GM23248 (cell line): ENCODE results near the gene HIF3A. TPM values are rescaled to one million over a fixed set of nuclear protein-coding genes. Genes with fewer than 3 reads are reported as not detected.

Experiments used
- DNase-seq: peaks from one replicate; pipeline ENCODE4 v3.0.0-alpha.2; 2015
- H2AFZ ChIP-seq: fragments of 200-600 bp; sonication (generic); 2 replicates; pipeline ENCODE4 v1.6.1; 2016; ENCODE audit warnings: antibody characterized with exemption
- H3F3A ChIP-seq: fragments of 200-600 bp; sonication (generic); 2 replicates; pipeline ENCODE4 v1.6.1; 2016; ENCODE audit warnings: mild to moderate bottlenecking, antibody characterized with exemption, mixed run types; ENCODE audit not compliant: insufficient read depth
- H3K27ac ChIP-seq: fragments of 200-600 bp; sonication (generic); 2 replicates; pipeline ENCODE4 v1.5.1; 2016; ENCODE audit warnings: mild to moderate bottlenecking
- H3K27me3 ChIP-seq: fragments of 200-600 bp; sonication (generic); replicated peaks from 2 replicates; pipeline ENCODE4 v1.6.1; 2016; ENCODE audit warnings: mild to moderate bottlenecking; ENCODE audit not compliant: insufficient read depth
- H3K36me3 ChIP-seq: fragments of 200-600 bp; sonication (generic); 2 replicates; pipeline ENCODE4 v1.6.1; 2016; ENCODE audit warnings: low read depth, mild to moderate bottlenecking
- H3K4me1 ChIP-seq: fragments of 200-600 bp; sonication (generic); 2 replicates; pipeline ENCODE4 v1.6.1; 2016; ENCODE audit warnings: mild to moderate bottlenecking; ENCODE audit not compliant: insufficient read depth
- H3K4me2 ChIP-seq: fragments of 200-600 bp; sonication (generic); one replicate; pipeline ENCODE4 v1.6.1; 2016; ENCODE audit warnings: mild to moderate bottlenecking; ENCODE audit not compliant: unreplicated experiment
- H3K4me3 ChIP-seq: fragments of 200-600 bp; sonication (generic); 2 replicates; pipeline ENCODE4 v1.5.1; 2016; ENCODE audit warnings: mild to moderate bottlenecking
- H3K79me2 ChIP-seq: fragments of 200-600 bp; sonication (generic); 2 replicates; pipeline ENCODE4 v1.6.1; 2016; ENCODE audit warnings: mild to moderate bottlenecking; ENCODE audit not compliant: insufficient read depth
- H3K9ac ChIP-seq: fragments of 200-600 bp; sonication (generic); 2 replicates; pipeline ENCODE4 v1.6.1; 2016; ENCODE audit warnings: mild to moderate bottlenecking
- H3K9me2 ChIP-seq: fragments of 200-600 bp; sonication (generic); 2 replicates; pipeline ENCODE4 v1.6.1; 2016; ENCODE audit warnings: mixed run types, mild to moderate bottlenecking, moderate library complexity; ENCODE audit not compliant: insufficient read depth
- H3K9me3 ChIP-seq: fragments of 200-600 bp; sonication (generic); one replicate; pipeline ENCODE4 v1.6.1; 2017; ENCODE audit warnings: low read depth
- H4K20me1 ChIP-seq: fragments of 200-600 bp; sonication (generic); 2 replicates; pipeline ENCODE4 v1.6.0; 2016; ENCODE audit not compliant: insufficient read depth
- EZH2 ChIP-seq: fragments of 200-600 bp; sonication (generic); IDR thresholded peaks from 2 replicates; pipeline ENCODE4 v1.6.1; 2018; ENCODE audit warnings: antibody characterized with exemption, mild to moderate bottlenecking; ENCODE audit not compliant: insufficient read depth, poor library complexity, severe bottlenecking
- EZH2phosphoT487 ChIP-seq: fragments of 200-600 bp; sonication (generic); IDR thresholded peaks from 2 replicates; pipeline ENCODE4 v1.6.1; 2018; ENCODE audit warnings: antibody characterized with exemption, moderate library complexity, mild to moderate bottlenecking, low read depth; ENCODE audit not compliant: insufficient read depth
- WGBS, 2 experiments: methylation state at CpG; one replicate each; pipeline ENCODE4 v1.1.6; 2015 to 2017; ENCODE audit warnings: low lambda C conversion rate in 2 of 2, low coverage in 1 of 2; ENCODE audit errors: missing lambda C conversion rate in 2 of 2; 5-methylcytosine and 5-hydroxymethylcytosine counted together
- in situ Hi-C: fragments of 300-500 bp; cut with MboI; formaldehyde crosslinking; loops from 2 replicates; pipeline ENCODE4 v1.15.0; 2020
- polyA plus RNA-seq: library from polyadenylated mRNA; unstranded; fragments of >200 nt; fragmentation: Nextera tagmentation; extraction: Ambion mirVana; gene quantifications from 2 replicates; pipeline ENCODE4 v1.2.1, GENCODE V29; 2016
- total RNA-seq: library from RNA; depleted of rRNA; stranded (reverse); fragments of >200 nt; shearing (Covaris generic); gene quantifications from 2 replicates; pipeline ENCODE4 v1.2.3, GENCODE V29; 2014

The HIF3A gene
- total and polyA plus RNA-seq, 2 experiments from 2014 or later = 0.20 TPM; not detected in 1

GRCh38 chr19:46388311-46389095 is 91.7 kb downstream of the HIF3A start:
- peaks cover 16% of the 10 kb centered on the region; the same call in 1 of the 2 replicates for H3K36me3 ChIP-seq
- H3K4me1 ChIP-seq = peaks cover 8% of the 10 kb centered on the region
- no peak overlapping the region for H3K9ac ChIP-seq
- H3F3A ChIP-seq = peaks cover 16% of the 10 kb centered on the region; the same call in 1 of the 2 replicates
- H3K79me2 ChIP-seq = no peaks in the 10 kb centered on the region
- H3K4me2 ChIP-seq = no peak overlapping the region
- H4K20me1 ChIP-seq = no peaks in the 10 kb centered on the region
- no peaks in the 10 kb centered on the region for H3K9me2 ChIP-seq
- H3K9me3 ChIP-seq = no peaks in the 10 kb centered on the region
- in situ Hi-C loops = no loop called here
- WGBS, 2 experiments = 87 to 89% methylated on average over 25 of the region's 25 CpGs
- no peaks in the 10 kb centered on the region for H3K27me3 ChIP-seq
- DNase-seq = no peak
- H3K4me3 ChIP-seq = no peak overlapping the region
- TF ChIP-seq EZH2 (no peak), EZH2phosphoT487 (no peak)
- no peak overlapping the region for H3K27ac ChIP-seq
- no peak overlapping the region for H2AFZ ChIP-seq

DNA sequence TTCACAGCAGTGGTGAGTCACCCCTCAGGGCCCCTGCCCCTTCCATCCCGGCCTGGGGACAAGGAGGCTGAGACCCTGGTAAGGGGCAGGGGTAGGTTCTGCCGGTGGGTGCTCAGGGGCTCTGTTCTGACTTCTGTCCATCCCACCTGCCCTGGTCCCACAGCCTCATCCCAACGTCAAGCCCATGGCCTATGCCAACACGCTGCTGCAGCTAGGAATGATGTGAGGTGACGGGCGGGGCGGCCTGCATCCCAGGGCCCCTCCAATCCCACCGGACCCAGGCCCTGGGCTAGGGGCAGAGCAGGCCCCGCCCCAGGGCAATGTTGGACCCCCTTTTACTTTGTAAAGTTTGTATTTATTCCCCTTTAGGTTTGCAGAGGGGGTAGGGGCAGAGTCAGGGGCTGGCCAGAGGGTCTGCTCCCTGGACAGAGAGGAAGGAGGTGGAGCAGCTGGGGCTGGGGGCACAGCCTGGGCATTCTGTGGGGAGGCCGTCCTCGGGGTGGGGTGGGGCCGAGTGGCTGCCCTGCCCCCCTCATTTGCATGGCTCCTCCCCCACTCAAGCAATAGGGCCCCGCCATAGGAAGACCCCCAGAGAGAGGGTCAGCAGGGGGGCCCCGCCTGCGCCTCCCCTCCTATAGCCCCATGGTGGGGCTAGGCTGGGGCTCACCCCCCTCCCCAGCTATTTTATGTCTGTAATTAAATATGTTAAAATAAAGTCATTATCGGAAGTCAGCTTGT is 93.4 kb downstream of the HIF3A start:
- no peak overlapping the region for H3K4me3 ChIP-seq
- peaks cover 8% of the 10 kb centered on the region for H3K4me1 ChIP-seq
- H3K27me3 ChIP-seq = no peaks in the 10 kb centered on the region
- no peak overlapping the region for H3K4me2 ChIP-seq
- TF ChIP-seq EZH2phosphoT487 = no peak
- TF ChIP-seq EZH2 = no peak
- no peaks in the 10 kb centered on the region for H4K20me1 ChIP-seq
- H3K9ac ChIP-seq = no peak overlapping the region
- WGBS, 2 experiments = 87 to 88% methylated on average over 11 to 16 of the region's 16 CpGs
- no peaks in the 10 kb centered on the region for H3K9me2 ChIP-seq
- H3K9me3 ChIP-seq = no peaks in the 10 kb centered on the region
- in situ Hi-C loops = no loop called here
- peaks cover 16% of the 10 kb centered on the region; the same call in 1 of the 2 replicates for H3F3A ChIP-seq
- peaks cover 16% of the 10 kb centered on the region; the same call in 1 of the 2 replicates for H3K36me3 ChIP-seq
- no peak overlapping the region for H2AFZ ChIP-seq
- no peaks in the 10 kb centered on the region for H3K79me2 ChIP-seq
- peak overlapping the region; percentile 57 for H3K27ac ChIP-seq
- no peak for DNase-seq

- 43 to 50% methylated on average over 18 of the region's 18 CpGs for WGBS, 2 experiments
- H3K9me3 ChIP-seq = no peaks in the 10 kb centered on the region
- peak; percentile 78 for DNase-seq
- H3K9ac ChIP-seq = peak overlapping the region; percentile 51
- H4K20me1 ChIP-seq = no peaks in the 10 kb centered on the region
- H3K36me3 ChIP-seq = peaks cover 16% of the 10 kb centered on the region; the same call in 1 of the 2 replicates
- H3K27me3 ChIP-seq = no peaks in the 10 kb centered on the region
- H3K4me3 ChIP-seq = no peak overlapping the region
- peaks cover 8% of the 10 kb centered on the region for H3K4me1 ChIP-seq
- no peak for TF ChIP-seq EZH2
- no peak for TF ChIP-seq EZH2phosphoT487
- H3F3A ChIP-seq = peaks cover 16% of the 10 kb centered on the region; the same call in 1 of the 2 replicates
- H3K27ac ChIP-seq = peak overlapping the region; percentile 57
- no peak overlapping the region for H2AFZ ChIP-seq
- H3K9me2 ChIP-seq = no peaks in the 10 kb centered on the region
- no peak overlapping the region for H3K4me2 ChIP-seq
- H3K79me2 ChIP-seq = no peaks in the 10 kb centered on the region
- in situ Hi-C loops = no loop called here
Measured at GRCh38 chr19:46390866-46391265, 94.0 kb downstream of the HIF3A start.
